HEK293 (cell line): ENCODE data around the gene SNRPD3.

Experiments used
- CTCF ChIA-PET: fragments of 350-600 bp; formaldehyde crosslinking; extraction: SDS; loops from one replicate; lab custom pipeline; 2021; ENCODE audit warnings: antibody characterized with exemption; lab: Yijun Ruan, JAX
- POLR2A ChIA-PET: fragments of 300-600 bp; formaldehyde crosslinking; extraction: SDS; loops from one replicate; lab custom pipeline; 2020; ENCODE audit warnings: antibody characterized with exemption, inconsistent platforms; lab: Yijun Ruan, JAX
- H3K27ac ChIP-seq: fragments of 200-500 bp; sonication (Bioruptor generic); 2 replicates; pipeline ENCODE4 v1.5.1; 2014; ENCODE audit warnings: low read depth, low read length, control low read depth, inconsistent platforms; ENCODE audit errors: extremely low read depth
- H3K36me3 ChIP-seq, 2 experiments: fragments of 200-500 bp in 1 of 2; sonication (Bioruptor generic) in 1 of 2; 1 replicate in 1 of 2; 2 replicates in 1 of 2; pipeline ENCODE4 v1.5.1; 2014 to 2017; ENCODE audit warnings: inconsistent platforms in 2 of 2, low read length in 2 of 2; ENCODE audit not compliant: control insufficient read depth in 2 of 2, insufficient read depth in 1 of 2
- H3K4me1 ChIP-seq: fragments of 200-500 bp; sonication (Bioruptor generic); 2 replicates; pipeline ENCODE4 v1.5.1; 2014; ENCODE audit warnings: mild to moderate bottlenecking, low read length, inconsistent platforms; ENCODE audit not compliant: control insufficient read depth, insufficient read depth
- H3K4me3 ChIP-seq: 2 replicates; pipeline ENCODE4 v1.5.1; 2011; ENCODE audit warnings: low read depth, mild to moderate bottlenecking, control low read depth, low read length, moderate library complexity
- H3K9me3 ChIP-seq: fragments of 200-500 bp; sonication (Bioruptor generic); 2 replicates; pipeline ENCODE4 v1.5.1; 2014; ENCODE audit warnings: low read depth, low read length, inconsistent platforms; ENCODE audit not compliant: control insufficient read depth, insufficient read depth
- FEZF1 ChIP-seq: fragments of 450-650 bp; formaldehyde crosslinking; IDR thresholded peaks from 2 replicates; pipeline ENCODE4 v1.5.1; 2016; ENCODE audit warnings: missing biosample characterization, missing genetic modification characterization
- MYNN ChIP-seq: fragments of 450-650 bp; formaldehyde crosslinking; IDR thresholded peaks from 2 replicates; pipeline ENCODE4 v1.5.1; 2016; ENCODE audit warnings: missing biosample characterization, missing genetic modification characterization, borderline replicate concordance
- MZF1 ChIP-seq: fragments of 450-650 bp; formaldehyde crosslinking; IDR thresholded peaks from 2 replicates; pipeline ENCODE4 v1.5.1; 2017; ENCODE audit warnings: missing biosample characterization, missing genetic modification characterization, borderline replicate concordance
- OSR2 ChIP-seq: fragments of 450-650 bp; formaldehyde crosslinking; IDR thresholded peaks from 2 replicates; pipeline ENCODE4 v1.5.1; 2016; ENCODE audit warnings: missing biosample characterization, missing genetic modification characterization
- SCRT2 ChIP-seq: fragments of 450-650 bp; formaldehyde crosslinking; IDR thresholded peaks from 2 replicates; pipeline ENCODE4 v1.5.1; 2016; ENCODE audit warnings: missing biosample characterization, missing genetic modification characterization
- SP3 ChIP-seq: fragments of 450-650 bp; formaldehyde crosslinking; IDR thresholded peaks from 2 replicates; pipeline ENCODE4 v1.5.1; 2016; ENCODE audit warnings: missing biosample characterization, missing genetic modification characterization
- SP7 ChIP-seq: fragments of 450-650 bp; formaldehyde crosslinking; IDR thresholded peaks from 2 replicates; pipeline ENCODE4 v1.5.1; 2016; ENCODE audit warnings: missing biosample characterization, missing genetic modification characterization
- YY1 ChIP-seq: fragments of 450-650 bp; formaldehyde crosslinking; IDR thresholded peaks from 2 replicates; pipeline ENCODE4 v1.5.1; 2018; ENCODE audit warnings: missing biosample characterization, missing genetic modification characterization
- ZBTB1 ChIP-seq: fragments of 450-650 bp; formaldehyde crosslinking; IDR thresholded peaks from 2 replicates; pipeline ENCODE4 v1.5.1; 2016; ENCODE audit warnings: missing biosample characterization, missing genetic modification characterization
- ZBTB17 ChIP-seq: fragments of 450-650 bp; formaldehyde crosslinking; IDR thresholded peaks from 2 replicates; pipeline ENCODE4 v1.5.1; 2016; ENCODE audit warnings: missing biosample characterization, missing genetic modification characterization
- ZFP69B ChIP-seq: fragments of 450-650 bp; formaldehyde crosslinking; IDR thresholded peaks from 2 replicates; pipeline ENCODE4 v1.5.1; 2016; ENCODE audit warnings: missing biosample characterization, missing genetic modification characterization
- ZNF157 ChIP-seq: fragments of 450-650 bp; formaldehyde crosslinking; IDR thresholded peaks from 2 replicates; pipeline ENCODE4 v1.5.1; 2016; ENCODE audit warnings: missing biosample characterization, missing genetic modification characterization
- ZNF16 ChIP-seq: fragments of 450-650 bp; formaldehyde crosslinking; IDR thresholded peaks from 2 replicates; pipeline ENCODE4 v1.5.1; 2016; ENCODE audit warnings: low read depth, missing biosample characterization, missing genetic modification characterization
- ZNF184 ChIP-seq: fragments of 450-650 bp; IDR thresholded peaks from 2 replicates; pipeline ENCODE4 v1.5.1; 2018; ENCODE audit warnings: missing biosample characterization, mild to moderate bottlenecking, missing genetic modification characterization
- ZNF239 ChIP-seq: fragments of 450-650 bp; formaldehyde crosslinking; IDR thresholded peaks from 2 replicates; pipeline ENCODE4 v1.5.1; 2016; ENCODE audit warnings: missing biosample characterization, missing genetic modification characterization
- ZNF24 ChIP-seq: fragments of 450-650 bp; formaldehyde crosslinking; IDR thresholded peaks from 2 replicates; pipeline ENCODE4 v1.5.1; 2016; ENCODE audit warnings: missing biosample characterization, missing genetic modification characterization
- ZNF292 ChIP-seq: fragments of 450-650 bp; formaldehyde crosslinking; IDR thresholded peaks from 2 replicates; pipeline ENCODE4 v1.5.1; 2016; ENCODE audit warnings: low read depth, missing biosample characterization, missing genetic modification characterization, borderline replicate concordance
- ZNF311 ChIP-seq: fragments of 450-650 bp; formaldehyde crosslinking; IDR thresholded peaks from 2 replicates; pipeline ENCODE4 v1.5.1; 2017; ENCODE audit warnings: missing biosample characterization, missing genetic modification characterization, borderline replicate concordance
- ZNF324 ChIP-seq: fragments of 450-650 bp; formaldehyde crosslinking; IDR thresholded peaks from 2 replicates; pipeline ENCODE4 v1.5.1; 2016; ENCODE audit warnings: missing biosample characterization, missing genetic modification characterization
- ZNF37A ChIP-seq: fragments of 450-650 bp; IDR thresholded peaks from 2 replicates; pipeline ENCODE4 v1.5.1; 2018; ENCODE audit warnings: missing biosample characterization, missing genetic modification characterization
- ZNF394 ChIP-seq: fragments of 450-650 bp; formaldehyde crosslinking; IDR thresholded peaks from 2 replicates; pipeline ENCODE4 v1.5.1; 2016; ENCODE audit warnings: missing biosample characterization, missing genetic modification characterization, mild to moderate bottlenecking, moderate library complexity, borderline replicate concordance
- ZNF398 ChIP-seq: fragments of 450-650 bp; formaldehyde crosslinking; IDR thresholded peaks from 2 replicates; pipeline ENCODE4 v1.5.1; 2017; ENCODE audit warnings: missing biosample characterization, missing genetic modification characterization
- ZNF449 ChIP-seq: fragments of 450-650 bp; formaldehyde crosslinking; IDR thresholded peaks from 2 replicates; pipeline ENCODE4 v1.5.1; 2017; ENCODE audit warnings: missing biosample characterization, mild to moderate bottlenecking, missing genetic modification characterization, moderate library complexity
- ZNF488 ChIP-seq: fragments of 450-650 bp; formaldehyde crosslinking; IDR thresholded peaks from 2 replicates; pipeline ENCODE4 v1.5.1; 2016; ENCODE audit warnings: missing biosample characterization, missing genetic modification characterization
- ZNF529 ChIP-seq: fragments of 450-650 bp; formaldehyde crosslinking; IDR thresholded peaks from 2 replicates; pipeline ENCODE4 v1.5.1; 2017; ENCODE audit warnings: missing genetic modification characterization, missing biosample characterization; ENCODE audit not compliant: insufficient replicate concordance
- ZNF624 ChIP-seq: fragments of 450-650 bp; formaldehyde crosslinking; IDR thresholded peaks from 2 replicates; pipeline ENCODE4 v1.5.1; 2017; ENCODE audit warnings: missing biosample characterization, missing genetic modification characterization
- ZNF837 ChIP-seq: fragments of 450-650 bp; formaldehyde crosslinking; IDR thresholded peaks from 2 replicates; pipeline ENCODE4 v1.5.1; 2016; ENCODE audit warnings: missing biosample characterization, missing genetic modification characterization

The SNRPD3 gene

GRCh38 chr22:24555165-24556039 lies at the start of gene SNRPD3 (continued):
- TF ChIP-seq YY1 (tag by site-specific recombination) = peak; percentile 87
- no peak for TF ChIP-seq ZNF311

- H3K27ac ChIP-seq = peak overlapping the region; percentile 22; the same call in 1 of the 2 replicates
- no peak overlapping the region for H3K4me3 ChIP-seq
- CTCF ChIA-PET = interaction anchor here (0.6 to 3.2 kb wide), 11 partner anchors 10 to 1822 kb away, joined by 3 to 15 read pairs (median 3); no protein-coding TSS in a partner anchor
- H3K4me1 ChIP-seq = peaks cover 18% of the 10 kb centered on the region
- H3K9me3 ChIP-seq = no peaks in the 10 kb centered on the region
- H3K36me3 ChIP-seq = no peaks in the 10 kb centered on the region
- POLR2A ChIA-PET = no interaction called here
- no peak for TF ChIP-seq ZNF157
- TF ChIP-seq ZFP69B (tag by site-specific recombination) = no peak
- TF ChIP-seq FEZF1 = peak; percentile 67; the same call in 1 of the 2 replicates
- TF ChIP-seq ZNF529 = no peak
- TF ChIP-seq ZNF37A = no peak
- peak; percentile 63; the same call in 1 of the 2 replicates for TF ChIP-seq ZNF488 (tag by site-specific recombination)
- no peak for TF ChIP-seq ZNF239 (tag by site-specific recombination)
- TF ChIP-seq ZNF324 = 0 out of 2 replicates have a peak, but pooled peaks have one; percentile 24
- TF ChIP-seq ZNF624 (tag by site-specific recombination) = no peak
- TF ChIP-seq SCRT2 (tag by site-specific recombination) = 0 out of 2 replicates have a peak, but pooled peaks have one; percentile 21
- TF ChIP-seq ZNF184 (tag by site-specific recombination) = no peak
- peak; percentile 36; the same call in 1 of the 2 replicates for TF ChIP-seq ZNF398
- TF ChIP-seq ZNF292 = no peak
- TF ChIP-seq ZNF449 (tag by site-specific recombination) = 0 out of 2 replicates have a peak, but pooled peaks have one; percentile 18
- TF ChIP-seq ZNF24 (tag by site-specific recombination) = peak; percentile 79
- TF ChIP-seq MZF1 (tag by site-specific recombination) = peak; percentile 86; the same call in 1 of the 2 replicates
- peak; percentile 86 for TF ChIP-seq SP7 (tag by site-specific recombination)
- TF ChIP-seq OSR2 (tag by site-specific recombination) = peak; percentile 91
- no peak for TF ChIP-seq ZBTB1 (tag by site-specific recombination)
- TF ChIP-seq ZNF837 (tag by site-specific recombination) = no peak
- TF ChIP-seq MYNN (tag by site-specific recombination) = no peak
- peak; percentile 62; the same call in 1 of the 2 replicates for TF ChIP-seq ZBTB17 (tag by site-specific recombination)
- no peak for TF ChIP-seq SP3 (tag by site-specific recombination)
- TF ChIP-seq ZNF394 (tag by site-specific recombination) = peak; percentile 12; the same call in 1 of the 2 replicates
- TF ChIP-seq ZNF16 (tag by site-specific recombination) = no peak
These were observed 48.9 kb upstream of the SNRPD3 start for GRCh38 chr22:24506802-24507438.
